Measurements from ENCODE around the gene RNASEL.

RNASEL gene

DNA sequence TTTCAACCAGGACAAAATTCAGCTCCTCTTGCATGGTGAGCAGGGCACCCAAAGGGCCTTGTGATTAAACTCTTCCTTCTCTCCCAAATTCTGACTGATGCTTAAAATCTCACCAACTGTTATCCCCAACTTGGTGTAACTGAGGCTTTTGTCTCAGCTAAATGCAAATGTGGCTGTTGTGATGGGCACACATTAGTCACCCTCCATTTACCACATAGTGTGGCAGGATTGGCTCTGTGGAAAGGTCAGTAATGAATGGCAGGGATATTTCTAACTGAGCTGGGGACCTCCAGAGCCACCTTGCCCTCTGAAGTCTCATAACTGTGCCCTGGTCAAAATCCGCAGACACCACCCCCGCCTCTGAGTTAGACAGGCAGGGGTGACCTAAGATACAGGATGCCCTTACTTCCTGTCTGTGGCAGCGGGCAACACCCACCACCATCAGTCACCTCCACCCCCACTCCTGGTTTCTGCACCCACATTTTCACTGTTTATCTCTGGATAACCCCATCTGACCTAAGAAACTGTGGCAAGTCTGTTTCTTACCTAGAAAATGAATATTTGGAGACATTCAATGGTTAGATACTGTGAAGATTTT is 40.5 kb upstream of the RNASEL start:
- Histone ChIP-seq H3K4me3 (ENCODE audit: low read depth, low read length) (no peak overlapping the region), H3K4me1 (ENCODE audit: control insufficient read depth, insufficient read depth, low read length) (peaks cover 17% of the 10 kb centered on the region), H3K9me3 (ENCODE audit: control insufficient read depth, insufficient read depth, low read length) (no peaks in the 10 kb centered on the region), H3K36me3 (ENCODE audit: control insufficient read depth, insufficient read depth, low read length) (no peaks in the 10 kb centered on the region), H3K27me3 (ENCODE audit: control insufficient read depth, insufficient read depth, low read length) (no peaks in the 10 kb centered on the region), H3K9ac (ENCODE audit: low read depth, low read length) (no peak overlapping the region)

DNA sequence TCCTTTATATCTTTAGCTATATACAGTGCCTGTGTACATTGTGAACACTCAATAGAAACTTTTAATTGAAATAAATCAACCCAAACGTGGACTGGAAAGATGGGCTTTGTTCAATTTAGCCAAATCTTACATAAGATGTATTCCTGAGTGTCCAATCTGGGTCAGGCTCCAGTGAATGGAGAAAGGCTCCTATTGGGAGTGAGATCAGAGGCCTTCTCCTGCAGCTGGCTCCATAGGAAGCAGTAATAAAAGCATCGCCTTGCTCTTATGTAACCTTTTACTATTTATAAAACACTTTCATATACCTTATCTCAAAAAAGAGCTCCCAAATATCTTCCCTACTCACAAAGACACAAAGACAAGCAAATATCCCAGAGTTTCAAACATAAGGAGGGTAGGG is 40.0 kb upstream of the RNASEL start:
- H3K4me3 ChIP-seq (ENCODE audit: low read depth, low read length) = no peak overlapping the region
- peaks cover 17% of the 10 kb centered on the region for H3K4me1 ChIP-seq (ENCODE audit: control insufficient read depth, insufficient read depth, low read length)
- no peak overlapping the region for H3K9ac ChIP-seq (ENCODE audit: low read depth, low read length)

DNA sequence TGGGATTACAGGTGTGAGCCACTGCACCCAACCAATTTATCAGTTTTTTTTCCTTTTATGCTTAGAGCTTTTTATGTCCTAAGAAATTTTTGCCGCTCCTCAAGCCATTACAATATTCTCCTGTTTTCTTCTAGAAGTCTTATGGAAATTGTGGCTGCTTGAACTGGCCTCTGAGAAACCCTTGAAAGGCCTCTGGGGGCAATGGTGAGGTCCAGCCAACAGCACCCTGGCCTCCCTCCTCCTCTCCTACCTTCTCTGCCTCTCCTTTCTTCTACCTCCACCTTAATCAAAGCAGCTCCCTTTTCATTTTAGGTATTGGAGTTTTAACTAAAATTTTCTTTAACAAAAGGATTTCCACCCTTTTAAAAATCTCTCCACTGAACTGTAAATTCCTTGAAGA is 39.6 kb upstream of the RNASEL start:
- Histone ChIP-seq H3K9ac (ENCODE audit: low read depth, low read length) (no peak overlapping the region), H3K4me3 (ENCODE audit: low read depth, low read length) (no peak overlapping the region), H3K27me3 (ENCODE audit: control insufficient read depth, insufficient read depth, low read length) (no peaks in the 10 kb centered on the region), H3K4me1 (ENCODE audit: control insufficient read depth, insufficient read depth, low read length) (peaks cover 17% of the 10 kb centered on the region), H3K9me3 (ENCODE audit: control insufficient read depth, insufficient read depth, low read length) (no peaks in the 10 kb centered on the region), H3K36me3 (ENCODE audit: control insufficient read depth, insufficient read depth, low read length) (no peaks in the 10 kb centered on the region)

More for the DNA sequence above, 40.0 kb upstream of the RNASEL start:
- H3K27me3 ChIP-seq (ENCODE audit: control insufficient read depth, insufficient read depth, low read length) = no peaks in the 10 kb centered on the region
- no peaks in the 10 kb centered on the region for H3K9me3 ChIP-seq (ENCODE audit: control insufficient read depth, insufficient read depth, low read length)
- H3K36me3 ChIP-seq (ENCODE audit: control insufficient read depth, insufficient read depth, low read length) = no peaks in the 10 kb centered on the region

DNA sequence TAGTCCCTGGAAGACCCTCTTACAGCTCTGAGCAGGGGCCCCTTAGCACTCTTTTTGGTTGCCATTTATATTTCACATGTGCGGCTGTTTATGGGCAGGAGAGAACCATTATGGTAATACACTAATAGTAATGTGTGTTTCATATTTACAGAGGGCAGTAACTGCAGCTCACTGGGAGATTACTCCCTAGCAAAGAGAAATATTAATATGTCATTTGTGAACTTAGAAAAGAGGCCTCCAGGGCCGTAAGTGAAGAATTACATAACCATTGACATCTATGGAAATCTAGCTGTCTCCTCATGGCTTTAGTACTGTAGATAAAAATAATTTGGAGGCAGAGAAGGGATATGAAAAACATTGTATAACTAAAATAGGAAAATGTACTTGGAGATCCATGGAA is 38.6 kb upstream of the RNASEL start:
- H3K4me1 ChIP-seq (ENCODE audit: control insufficient read depth, insufficient read depth, low read length) = peaks cover 13% of the 10 kb centered on the region

DNA sequence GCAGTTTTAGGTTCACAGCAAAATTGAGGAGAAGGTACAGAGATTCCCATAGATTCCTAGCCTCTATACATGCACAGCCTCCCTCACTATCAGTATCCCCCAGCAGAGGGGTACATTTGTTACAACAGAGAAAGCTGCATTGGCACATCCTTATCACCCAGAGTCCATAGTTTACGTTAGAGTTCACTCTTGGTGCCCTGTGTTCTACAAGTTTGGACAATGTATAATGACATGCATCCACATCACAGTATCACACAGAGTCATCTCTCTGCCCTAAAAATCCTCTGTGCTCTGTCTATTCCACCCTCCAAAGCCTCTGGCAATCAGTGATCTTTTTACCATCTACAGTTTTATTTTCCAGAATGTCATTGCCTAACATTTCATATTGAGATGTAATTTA is 37.5 kb upstream of the RNASEL start:
- no peaks in the 10 kb centered on the region for H3K27me3 ChIP-seq (ENCODE audit: control insufficient read depth, insufficient read depth, low read length)
- H3K9me3 ChIP-seq (ENCODE audit: control insufficient read depth, insufficient read depth, low read length) = no peaks in the 10 kb centered on the region
- no peak overlapping the region for H3K9ac ChIP-seq (ENCODE audit: low read depth, low read length)
- peaks cover 13% of the 10 kb centered on the region for H3K4me1 ChIP-seq (ENCODE audit: control insufficient read depth, insufficient read depth, low read length)
- H3K4me3 ChIP-seq (ENCODE audit: low read depth, low read length) = no peak overlapping the region
- no peaks in the 10 kb centered on the region for H3K36me3 ChIP-seq (ENCODE audit: control insufficient read depth, insufficient read depth, low read length)

More for the DNA sequence above, 38.6 kb upstream of the RNASEL start:
- no peaks in the 10 kb centered on the region for H3K36me3 ChIP-seq (ENCODE audit: control insufficient read depth, insufficient read depth, low read length)
- no peaks in the 10 kb centered on the region for H3K9me3 ChIP-seq (ENCODE audit: control insufficient read depth, insufficient read depth, low read length)
- no peak overlapping the region for H3K9ac ChIP-seq (ENCODE audit: low read depth, low read length)
- H3K27me3 ChIP-seq (ENCODE audit: control insufficient read depth, insufficient read depth, low read length) = no peaks in the 10 kb centered on the region
- no peak overlapping the region for H3K4me3 ChIP-seq (ENCODE audit: low read depth, low read length)

DNA sequence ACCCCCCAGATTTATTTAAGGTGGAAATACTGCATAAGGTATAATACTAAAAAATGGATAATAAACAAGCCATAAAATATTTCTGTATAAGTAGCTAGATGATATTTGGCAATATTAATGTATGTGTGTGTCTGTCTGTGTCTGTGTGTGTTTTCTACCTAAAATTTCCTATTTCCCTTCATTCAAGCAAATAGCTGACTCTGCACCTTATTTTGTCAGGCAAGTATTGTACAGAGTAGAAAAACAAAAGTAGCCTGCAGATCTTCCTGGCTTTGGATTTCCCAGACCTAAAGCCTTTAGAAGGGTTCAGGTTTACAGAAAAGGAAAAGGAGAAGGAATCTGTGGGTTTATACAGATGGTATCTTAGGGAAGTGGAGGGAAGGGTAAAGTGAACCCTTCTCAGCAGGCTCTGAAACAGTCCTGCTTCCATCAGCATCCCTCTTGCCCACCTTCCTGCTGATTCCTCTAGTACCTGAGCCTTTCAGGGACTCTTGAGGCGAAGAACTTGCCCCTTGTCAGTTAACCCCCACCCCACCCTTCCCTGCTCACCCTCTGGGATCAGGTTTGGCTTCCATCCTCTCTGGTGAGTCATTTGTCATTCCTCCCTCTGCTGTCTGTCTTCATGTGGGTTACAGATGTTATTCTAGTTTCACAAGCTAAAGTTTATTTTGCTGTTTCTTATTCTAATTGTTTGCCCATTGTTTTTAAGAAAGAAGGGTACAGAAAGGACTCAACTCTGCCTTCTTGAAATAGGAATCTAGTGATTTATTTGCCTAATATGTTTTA is 36.9 kb upstream of the RNASEL start:
- Histone ChIP-seq H3K27me3 (ENCODE audit: control insufficient read depth, insufficient read depth, low read length) (no peaks in the 10 kb centered on the region), H3K4me3 (ENCODE audit: low read depth, low read length) (no peak overlapping the region), H3K9ac (ENCODE audit: low read depth, low read length) (no peak overlapping the region), H3K9me3 (ENCODE audit: control insufficient read depth, insufficient read depth, low read length) (no peaks in the 10 kb centered on the region), H3K4me1 (ENCODE audit: control insufficient read depth, insufficient read depth, low read length) (peaks cover 13% of the 10 kb centered on the region), H3K36me3 (ENCODE audit: control insufficient read depth, insufficient read depth, low read length) (no peaks in the 10 kb centered on the region)

DNA sequence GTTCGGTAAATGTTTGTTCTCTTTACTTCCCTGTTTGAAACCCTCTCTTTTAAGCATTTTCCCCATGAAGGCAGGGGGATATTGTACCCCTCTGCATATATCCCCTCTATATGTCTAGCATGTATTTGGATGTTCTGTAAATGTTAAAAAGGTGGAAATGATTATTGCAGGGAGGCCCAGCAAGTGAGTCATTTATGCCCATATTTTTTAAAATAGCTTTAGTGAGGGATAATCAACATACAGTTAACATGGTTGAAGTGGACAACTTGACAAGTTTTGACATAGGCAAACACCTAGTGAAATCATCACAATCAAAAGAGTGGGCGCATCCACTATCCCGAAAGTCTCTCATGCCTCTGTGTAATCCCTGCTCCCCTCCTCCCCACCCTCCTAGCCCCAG is 36.0 kb upstream of the RNASEL start:
- Histone ChIP-seq H3K4me1 (ENCODE audit: control insufficient read depth, insufficient read depth, low read length) (peaks cover 7% of the 10 kb centered on the region), H3K9ac (ENCODE audit: low read depth, low read length) (no peak overlapping the region), H3K9me3 (ENCODE audit: control insufficient read depth, insufficient read depth, low read length) (no peaks in the 10 kb centered on the region), H3K27me3 (ENCODE audit: control insufficient read depth, insufficient read depth, low read length) (no peaks in the 10 kb centered on the region), H3K36me3 (ENCODE audit: control insufficient read depth, insufficient read depth, low read length) (no peaks in the 10 kb centered on the region), H3K4me3 (ENCODE audit: low read depth, low read length) (no peak overlapping the region)

DNA sequence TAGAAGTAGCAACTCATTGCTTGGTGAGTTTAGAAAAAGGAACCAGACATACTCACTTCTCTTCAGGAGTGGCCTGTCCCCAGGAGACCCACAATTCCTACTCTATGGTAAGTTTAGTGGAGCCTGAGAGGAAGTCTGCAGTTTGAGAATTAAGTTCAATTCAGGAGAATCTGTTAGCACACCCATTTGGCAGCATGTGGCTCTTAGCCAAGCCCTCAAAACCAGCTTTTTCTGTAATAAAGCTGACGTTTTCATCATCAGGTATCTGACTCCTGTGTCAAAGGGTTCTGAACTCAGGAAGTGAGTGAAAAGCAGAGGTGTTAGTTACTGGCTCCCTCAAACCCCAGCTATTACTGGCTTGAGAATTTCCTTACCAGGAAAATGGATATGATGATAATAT is 35.5 kb upstream of the RNASEL start:
- Histone ChIP-seq H3K9me3 (ENCODE audit: control insufficient read depth, insufficient read depth, low read length) (no peaks in the 10 kb centered on the region), H3K27me3 (ENCODE audit: control insufficient read depth, insufficient read depth, low read length) (no peaks in the 10 kb centered on the region), H3K4me1 (ENCODE audit: control insufficient read depth, insufficient read depth, low read length) (peaks cover 5% of the 10 kb centered on the region), H3K36me3 (ENCODE audit: control insufficient read depth, insufficient read depth, low read length) (no peaks in the 10 kb centered on the region), H3K9ac (ENCODE audit: low read depth, low read length) (no peak overlapping the region), H3K4me3 (ENCODE audit: low read depth, low read length) (no peak overlapping the region)

DNA sequence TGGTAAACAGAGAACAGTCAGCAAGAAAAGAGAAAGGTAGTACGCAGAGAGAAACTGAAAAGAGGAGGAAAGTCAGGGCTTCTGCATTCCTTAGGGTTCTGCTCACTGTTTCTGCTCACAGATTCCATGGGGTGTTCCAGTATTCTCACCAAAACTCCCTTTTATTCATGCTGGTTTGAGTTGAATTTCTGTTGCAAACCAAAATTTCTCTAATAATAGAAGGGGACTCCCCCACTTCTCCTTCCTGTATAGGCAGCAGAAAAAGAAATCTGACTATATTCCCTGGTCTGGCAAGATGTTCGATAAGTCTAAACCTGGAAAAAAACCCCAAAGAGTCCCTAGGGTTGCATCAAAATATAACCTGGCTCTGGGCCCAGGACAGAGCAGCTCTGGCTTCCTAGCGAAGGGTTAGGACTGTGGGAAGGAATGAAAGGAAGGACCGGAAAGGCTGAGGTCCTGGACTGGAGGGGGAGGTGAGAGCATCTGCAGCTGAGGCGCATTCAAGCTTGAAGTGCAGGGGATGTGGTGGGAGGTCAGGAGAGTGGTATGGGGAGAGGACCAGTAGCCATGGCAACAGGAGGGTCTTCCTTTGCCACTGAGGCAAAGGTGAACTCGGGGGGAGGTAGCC is 34.0 kb upstream of the RNASEL start:
- Histone ChIP-seq H3K9me3 (ENCODE audit: control insufficient read depth, insufficient read depth, low read length) (no peaks in the 10 kb centered on the region), H3K4me3 (ENCODE audit: low read depth, low read length) (no peak overlapping the region), H3K4me1 (ENCODE audit: control insufficient read depth, insufficient read depth, low read length) (peaks cover 2% of the 10 kb centered on the region), H3K9ac (ENCODE audit: low read depth, low read length) (no peak overlapping the region), H3K27me3 (ENCODE audit: control insufficient read depth, insufficient read depth, low read length) (peaks cover 13% of the 10 kb centered on the region), H3K36me3 (ENCODE audit: control insufficient read depth, insufficient read depth, low read length) (no peaks in the 10 kb centered on the region)

DNA sequence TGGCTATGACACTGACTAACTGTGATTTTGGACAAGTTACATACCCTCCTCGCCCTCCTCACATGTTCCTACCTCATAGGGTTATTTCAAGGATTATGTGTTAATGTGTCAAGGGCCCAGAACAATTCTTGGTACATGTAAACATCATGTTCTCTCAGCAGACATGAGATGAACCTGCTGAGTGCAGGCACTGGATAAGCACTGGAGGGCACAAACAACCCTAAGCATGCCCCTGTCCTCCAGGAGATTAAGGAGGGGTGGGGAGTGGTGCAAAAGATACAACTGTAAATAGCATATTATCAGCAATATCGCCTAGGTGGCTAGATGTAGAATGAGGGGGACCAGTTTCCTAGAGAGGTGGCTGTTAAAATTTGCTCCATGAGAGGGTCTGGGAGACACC is 32.9 kb upstream of the RNASEL start:
- Histone ChIP-seq H3K27me3 (ENCODE audit: control insufficient read depth, insufficient read depth, low read length) (peaks cover 25% of the 10 kb centered on the region), H3K4me1 (ENCODE audit: control insufficient read depth, insufficient read depth, low read length) (peaks cover 3% of the 10 kb centered on the region), H3K4me3 (ENCODE audit: low read depth, low read length) (no peak overlapping the region), H3K9me3 (ENCODE audit: control insufficient read depth, insufficient read depth, low read length) (no peaks in the 10 kb centered on the region), H3K9ac (ENCODE audit: low read depth, low read length) (no peak overlapping the region), H3K36me3 (ENCODE audit: control insufficient read depth, insufficient read depth, low read length) (no peaks in the 10 kb centered on the region)

DNA sequence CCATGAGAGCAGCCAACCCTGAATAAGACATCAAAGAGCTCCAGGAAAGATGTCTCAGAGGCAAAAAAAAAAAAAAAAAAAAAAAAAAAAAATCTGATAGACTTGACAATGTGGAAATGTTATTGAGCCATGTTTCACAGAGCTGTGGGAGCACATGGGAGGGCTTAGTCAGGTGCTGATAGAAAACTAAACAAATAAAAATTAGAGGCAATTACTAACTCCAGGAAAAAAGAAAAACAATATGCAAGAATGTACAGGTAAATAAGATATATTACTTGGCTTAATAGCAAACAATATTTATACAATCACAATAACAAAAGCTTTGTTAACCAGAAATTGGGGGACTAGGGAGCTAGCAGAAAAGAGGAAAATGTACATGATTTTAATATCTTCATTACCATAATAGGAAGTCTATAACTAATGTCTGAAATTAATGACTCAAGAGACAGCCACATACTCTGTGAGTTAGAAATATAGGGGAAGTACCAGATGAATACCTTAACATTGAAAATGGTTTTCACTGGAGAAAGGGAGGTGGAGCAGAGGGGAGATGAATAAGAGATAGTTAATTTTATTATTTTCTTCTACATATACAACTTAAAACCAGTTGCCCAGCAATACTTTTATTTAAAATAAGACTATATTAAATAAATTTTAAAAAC is 32.0 kb upstream of the RNASEL start:
- Histone ChIP-seq H3K36me3 (ENCODE audit: control insufficient read depth, insufficient read depth, low read length) (no peaks in the 10 kb centered on the region), H3K4me1 (ENCODE audit: control insufficient read depth, insufficient read depth, low read length) (peaks cover 9% of the 10 kb centered on the region), H3K27me3 (ENCODE audit: control insufficient read depth, insufficient read depth, low read length) (peaks cover 30% of the 10 kb centered on the region), H3K4me3 (ENCODE audit: low read depth, low read length) (no peak overlapping the region), H3K9me3 (ENCODE audit: control insufficient read depth, insufficient read depth, low read length) (no peaks in the 10 kb centered on the region), H3K9ac (ENCODE audit: low read depth, low read length) (no peak overlapping the region)
